Lower leg skin (tissue), 3 donors: ENCODE data around the gene TIGD1.

Source experiments
- CTCF ChIP-seq, 3 donors: fragments of 450-650 bp; IDR thresholded peaks; one replicate each; pipeline ENCODE4 v1.5.1; 2016; ENCODE audit warnings: antibody characterized with exemption in 3 of 3, mild to moderate bottlenecking in 3 of 3, moderate library complexity in 2 of 3
- POLR2A ChIP-seq, 2 donors: fragments of 450-650 bp; IDR thresholded peaks; one replicate each; pipeline ENCODE4 v1.6.1; 2016 to 2017; ENCODE audit warnings: antibody characterized with exemption in 2 of 2, mild to moderate bottlenecking in 1 of 2, moderate library complexity in 1 of 2

GRCh38 chr2:232502911-232503808, 47.2 kb downstream of the TIGD1 start:
- TF ChIP-seq POLR2A (IDR thresholded peaks at IDR 0.05) (no peak), CTCF (IDR thresholded peaks at IDR 0.05) (no peak)
